NCI-H1694 (cell line): ENCODE results near the gene MAGT1.
"Not testable (repeated sequence)": the region's sequence is repeated elsewhere in the genome, so short reads cannot be mapped to it uniquely, and the experiment has no call there.

ENCODE experiments used
- DNase-seq: peaks from one replicate; lab custom pipeline; 2025; lab: John Stamatoyannopoulos, UW

The MAGT1 gene

DNA sequence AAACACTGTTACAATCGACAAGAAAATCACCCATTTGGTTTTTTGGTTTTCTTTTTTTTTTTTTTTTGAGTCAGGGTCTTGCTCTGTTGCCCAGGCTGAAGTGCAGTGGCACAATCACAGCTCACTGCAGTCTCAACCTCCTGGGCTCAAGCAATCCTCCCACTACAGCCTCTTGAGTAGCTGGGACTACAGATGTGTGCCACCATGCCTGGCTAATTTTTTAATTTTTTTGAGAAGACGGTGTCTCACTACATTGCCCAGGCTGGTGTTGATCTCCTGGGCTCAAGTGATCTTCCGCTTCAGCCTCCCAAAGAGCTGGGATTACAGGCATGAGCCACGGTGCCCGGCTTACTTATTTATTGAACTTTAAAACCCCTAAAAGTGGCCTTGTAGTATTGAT is 63.7 kb downstream of the MAGT1 start:
- not testable (repeated sequence) for DNase-seq

DNA sequence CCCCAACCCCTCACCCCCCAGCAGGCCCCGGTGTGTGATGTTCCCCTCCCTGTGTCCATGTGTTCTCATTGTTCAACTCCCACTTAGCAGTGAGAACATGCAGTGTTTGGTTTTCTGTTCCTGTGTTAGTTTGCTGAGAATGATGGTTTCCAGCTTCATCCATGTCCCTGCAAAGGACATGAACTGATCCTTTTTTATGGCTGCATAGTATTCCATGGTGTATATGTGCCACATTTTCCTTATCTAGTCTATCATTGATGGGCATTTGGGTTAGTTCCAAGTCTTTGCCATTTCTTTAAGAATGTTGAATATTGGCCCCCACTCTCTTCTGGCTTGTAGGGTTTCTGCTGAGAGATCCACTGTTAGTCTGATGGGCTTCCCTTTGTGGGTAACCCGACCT is 73.2 kb downstream of the MAGT1 start:
- DNase-seq = not testable (repeated sequence)

DNA sequence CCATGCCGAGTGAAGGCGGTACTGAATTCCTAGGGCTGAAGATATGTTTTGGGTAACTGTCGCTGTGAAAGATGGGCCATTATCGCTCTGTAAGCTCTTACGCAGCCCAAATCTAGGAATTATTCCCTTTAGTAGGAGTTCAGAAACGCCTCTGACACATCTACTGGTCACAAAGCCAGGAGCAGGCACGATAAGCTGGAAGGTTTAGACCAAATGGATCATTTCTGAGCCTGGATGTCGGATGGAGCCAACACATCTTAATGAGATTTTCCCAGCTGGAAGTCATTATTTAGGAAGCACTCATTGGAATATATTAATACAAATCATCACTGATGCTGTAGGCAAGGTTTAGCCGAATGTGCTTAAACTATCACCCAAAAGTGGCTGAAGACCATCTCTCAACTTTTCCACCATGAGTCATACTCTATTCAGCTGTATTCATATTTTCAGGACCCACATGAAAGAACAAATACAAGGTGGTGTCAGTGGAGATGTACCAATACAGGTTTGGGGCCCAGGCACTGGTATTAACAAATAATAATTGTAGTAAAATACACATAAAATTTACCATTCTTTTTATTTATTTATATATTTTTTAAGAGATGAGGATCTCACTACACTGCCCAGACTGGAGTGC is 75.0 kb downstream of the MAGT1 start:
- no peak for DNase-seq

DNA sequence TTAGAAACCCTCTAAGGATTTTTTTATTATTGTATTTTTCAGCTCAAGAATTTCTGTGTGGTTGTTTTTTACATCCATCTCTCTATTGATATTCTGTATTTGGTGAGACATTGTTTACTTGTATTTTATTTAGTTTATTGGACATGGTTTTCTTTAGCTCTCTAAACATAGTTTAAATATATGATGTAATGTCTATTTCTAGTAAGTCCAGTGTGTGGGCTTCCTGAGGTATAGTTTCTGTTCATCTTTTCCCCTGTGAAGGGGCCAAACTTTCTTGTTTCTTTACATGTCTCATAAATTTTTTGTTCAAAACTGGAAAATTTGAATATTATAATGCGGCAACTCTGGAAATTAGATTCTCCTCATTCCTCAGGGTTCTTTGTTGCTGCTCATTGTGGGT is 81.0 kb downstream of the MAGT1 start:
- DNase-seq = no peak

DNA sequence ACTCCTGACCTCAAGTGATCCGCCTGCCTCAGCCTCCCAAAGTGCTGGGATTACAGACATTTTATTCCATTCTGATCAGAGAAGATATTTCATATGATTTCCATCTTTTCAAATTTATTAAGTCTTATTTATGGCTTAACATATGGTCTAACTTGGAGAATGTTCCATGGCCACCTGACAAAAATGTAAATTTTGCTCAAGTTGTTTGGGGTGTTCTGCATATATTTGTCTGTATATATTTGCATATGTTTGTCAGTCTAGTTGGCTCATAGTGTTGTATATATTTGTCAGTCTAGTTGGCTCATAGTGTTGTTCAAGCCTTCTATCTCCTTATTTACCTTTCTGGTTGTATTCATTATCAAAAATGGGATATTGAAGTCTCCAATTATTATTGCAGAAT is 93.0 kb downstream of the MAGT1 start:
- no peak for DNase-seq

DNA sequence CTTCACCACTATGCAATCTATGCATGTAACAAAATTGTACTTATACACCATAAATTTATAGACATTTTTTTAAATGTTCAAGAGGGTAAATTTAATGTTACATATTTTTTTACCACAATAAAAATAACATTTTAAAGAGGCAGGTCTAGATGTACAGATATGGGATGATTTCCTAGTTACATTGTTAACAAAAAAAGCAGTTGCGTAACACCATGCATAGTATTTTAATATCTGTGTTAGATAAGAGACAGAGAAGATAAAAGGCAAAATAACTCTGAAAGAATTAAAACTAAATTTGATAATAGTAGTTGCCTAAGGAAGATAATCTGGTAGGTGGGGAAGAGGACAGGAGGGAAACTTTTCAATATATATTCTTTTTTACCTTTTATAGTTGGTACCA is 100.1 kb downstream of the MAGT1 start:
- DNase-seq = no peak

DNA sequence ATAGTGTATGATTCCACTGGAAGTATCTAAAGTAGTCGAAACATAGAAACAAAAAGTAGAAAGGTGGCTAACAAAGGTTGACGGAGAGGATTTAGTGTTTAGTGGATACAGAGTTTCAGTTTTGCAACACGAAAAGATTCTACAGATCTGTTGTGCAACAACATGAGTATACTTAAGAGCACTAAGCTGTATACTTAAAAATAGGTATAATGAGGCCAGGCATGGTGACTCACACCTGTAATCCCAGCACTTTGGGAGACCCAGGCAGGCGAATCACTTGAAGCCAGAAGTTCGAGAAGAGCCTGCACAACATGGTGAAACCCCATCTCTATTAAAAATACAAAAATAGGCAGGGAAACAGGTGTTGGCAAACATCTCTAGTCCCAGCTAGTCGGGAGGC is 101.3 kb downstream of the MAGT1 start:
- no peak for DNase-seq

DNA sequence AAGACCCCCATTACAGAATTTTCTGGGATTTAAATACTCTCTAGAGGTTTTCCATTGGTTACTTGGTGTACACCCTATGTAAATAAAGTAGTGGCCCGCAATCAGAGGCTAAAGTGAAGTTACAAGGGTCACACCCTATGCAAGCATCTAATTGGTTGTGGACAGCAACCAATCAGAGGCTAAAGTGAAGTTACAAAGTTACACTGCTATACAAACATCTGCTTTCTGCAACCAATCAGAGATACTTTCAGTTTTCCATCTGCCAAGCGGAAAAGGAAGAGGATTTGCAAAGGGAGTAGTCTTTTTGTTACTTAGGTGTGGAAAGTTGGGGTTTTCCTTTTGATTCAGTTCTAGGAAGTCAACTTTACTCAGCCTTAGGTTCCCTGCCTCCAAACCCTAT is 107.2 kb downstream of the MAGT1 start:
- no peak for DNase-seq

DNA sequence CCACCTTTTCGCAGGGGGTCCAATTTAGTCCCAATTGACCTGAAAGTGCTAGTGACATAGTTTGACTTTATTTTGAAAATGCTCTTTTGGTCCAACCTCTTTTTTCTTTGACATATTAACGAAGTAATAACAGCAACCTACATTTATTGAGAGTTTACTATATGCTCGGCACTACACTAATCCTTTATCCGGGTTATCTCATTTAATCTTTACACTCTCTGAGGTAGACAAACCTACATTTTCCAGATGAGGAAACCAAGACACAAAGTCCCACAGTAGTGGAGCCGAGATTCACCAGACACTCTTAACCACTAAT is 108.9 kb downstream of the MAGT1 start:
- DNase-seq = no peak

DNA sequence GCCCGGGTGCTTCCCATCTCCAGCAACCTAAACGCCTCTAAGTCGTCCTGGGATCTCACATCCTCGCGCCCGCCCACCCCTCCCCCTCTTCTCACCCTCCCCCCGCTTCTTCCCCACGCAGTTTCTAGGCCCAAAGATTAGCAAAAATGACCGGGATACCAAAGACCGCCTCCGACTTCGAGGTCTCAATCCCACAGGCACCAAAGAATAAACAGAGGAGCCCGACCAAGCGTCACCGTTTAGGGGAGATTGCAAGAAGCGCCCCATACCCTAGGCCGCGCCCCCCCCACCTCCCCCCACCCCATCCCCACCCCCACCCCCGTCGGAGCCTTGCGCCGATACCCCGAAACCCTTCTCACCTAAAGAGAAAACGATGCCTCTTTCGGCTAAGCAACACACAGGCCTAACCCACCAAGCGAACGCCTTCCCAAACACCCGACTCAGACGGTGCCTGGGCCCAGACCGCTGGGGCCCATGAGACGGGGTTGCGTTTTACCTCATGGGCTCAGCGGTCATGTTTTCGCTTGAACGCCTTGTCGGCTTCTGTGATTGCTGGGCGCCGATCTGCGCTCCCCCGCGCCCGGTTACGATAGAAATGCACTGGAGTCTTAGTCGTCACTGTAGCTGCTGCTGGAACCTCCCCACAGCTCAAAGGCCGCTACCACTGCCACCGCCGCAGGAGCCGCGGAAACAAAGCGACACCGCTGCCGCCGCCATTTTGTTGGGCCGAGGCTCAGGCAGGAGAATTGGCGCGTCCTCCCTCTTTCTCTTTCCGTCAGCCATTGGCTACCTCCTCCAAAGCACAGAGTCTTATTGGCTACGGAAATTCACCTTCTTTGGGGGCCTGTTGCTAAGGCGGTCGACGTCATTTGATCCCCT is 109.5 kb downstream of the MAGT1 start, which contains the start of gene ATRX:
Gene ATRX (minus strand): TSS at position 731 of the 879 bp plus-strand sequence. CDS start 215 bp downstream, at position 516.
- DNase-seq = peak; percentile 89

DNA sequence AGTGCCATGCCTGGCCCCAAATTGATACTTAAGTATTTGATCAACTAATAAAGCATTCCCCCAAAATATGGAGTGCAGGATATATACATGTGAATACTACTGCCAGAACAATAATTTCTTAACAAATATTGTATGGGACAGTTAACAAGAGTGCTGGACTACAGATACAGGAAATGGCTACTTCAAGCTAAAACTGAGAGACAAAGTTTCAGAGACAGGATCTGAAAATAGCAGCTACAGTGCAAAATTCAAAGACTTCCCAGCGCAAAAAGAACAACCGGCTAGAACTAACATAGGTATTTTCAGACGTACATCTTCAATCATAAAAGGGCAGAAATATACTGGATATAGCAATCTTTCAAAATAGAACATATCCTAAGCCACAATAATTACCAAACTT is 115.5 kb downstream of the MAGT1 start:
- no peak for DNase-seq

DNA sequence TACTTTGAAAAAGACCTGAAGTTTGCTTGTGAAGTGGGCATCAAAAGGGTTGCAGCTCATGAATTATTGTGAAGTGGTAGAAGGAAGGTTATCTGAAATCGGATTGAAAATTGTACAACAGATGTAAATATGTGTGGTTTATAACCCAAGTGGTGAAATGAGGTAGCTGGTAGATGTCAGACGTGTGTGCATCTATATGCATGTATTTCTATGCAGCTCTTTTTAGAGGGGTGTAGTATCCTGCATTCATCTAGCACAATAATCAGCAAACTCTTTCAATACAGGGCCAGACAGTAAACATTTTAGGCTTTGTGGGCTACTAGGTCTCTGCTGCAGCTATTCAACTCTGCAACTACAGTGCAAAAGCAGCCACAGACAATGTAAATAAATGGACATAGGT is 118.6 kb downstream of the MAGT1 start:
- no peak for DNase-seq
